ENCODE results near the gene INTS11. TPM values are rescaled to one million over a fixed set of nuclear protein-coding genes. Genes with fewer than 3 reads are reported as not detected.
A peak's percentile ranks its signal among the peaks of the same experiment; 100 is the strongest.

The INTS11 gene
- total RNA-seq, 1 experiment from 2014 or later = 117 TPM

GRCh38 chr1:1321477-1321876 is 3.0 kb downstream of the INTS11 start:
- CTCF ChIA-PET = no interaction called here
- BruUV-seq (replicated peaks) = no TSS peak
- peaks cover 78% of the 10 kb centered on the region for H3K36me3 Mint-ChIP-seq (ENCODE audit: insufficient read depth, unreplicated experiment)

GRCh38 chr1:1320666-1321448 is 3.6 kb downstream of the INTS11 start:
- H3K4me3 Mint-ChIP-seq (ENCODE audit: low read depth, unreplicated experiment) = no peak overlapping the region
- CTCF ChIA-PET = no interaction called here
- no peak for TF ChIP-seq CTCF (IDR thresholded peaks at IDR 0.05; ENCODE audit: unreplicated experiment)
- intact Hi-C loops (cut with micrococcal nuclease; ENCODE audit: unreplicated experiment) = no loop called here
- no TSS peak for BruUV-seq (replicated peaks)
- H3K27me3 Mint-ChIP-seq (ENCODE audit: unreplicated experiment) = no peaks in the 10 kb centered on the region
- peaks cover 27% of the 10 kb centered on the region for H3K4me1 Mint-ChIP-seq (ENCODE audit: low read depth, unreplicated experiment)
- H3K36me3 Mint-ChIP-seq (ENCODE audit: insufficient read depth, unreplicated experiment) = peaks cover 78% of the 10 kb centered on the region
- no peak for DNase-seq
- no peaks in the 10 kb centered on the region for H3K9me3 Mint-ChIP-seq (ENCODE audit: low read depth, unreplicated experiment)
- H3K27ac Mint-ChIP-seq (ENCODE audit: unreplicated experiment) = no peak overlapping the region

More at GRCh38 chr1:1321477-1321876, 3.0 kb downstream of the INTS11 start:
- no peaks in the 10 kb centered on the region for H3K27me3 Mint-ChIP-seq (ENCODE audit: unreplicated experiment)
- TF ChIP-seq CTCF (IDR thresholded peaks at IDR 0.05; ENCODE audit: unreplicated experiment) = no peak
- peaks cover 27% of the 10 kb centered on the region for H3K4me1 Mint-ChIP-seq (ENCODE audit: low read depth, unreplicated experiment)
- intact Hi-C loops (cut with micrococcal nuclease; ENCODE audit: unreplicated experiment) = no loop called here
- no peak overlapping the region for H3K4me3 Mint-ChIP-seq (ENCODE audit: low read depth, unreplicated experiment)
- no peak for DNase-seq
- H3K27ac Mint-ChIP-seq (ENCODE audit: unreplicated experiment) = no peak overlapping the region
- no peaks in the 10 kb centered on the region for H3K9me3 Mint-ChIP-seq (ENCODE audit: low read depth, unreplicated experiment)

DNA sequence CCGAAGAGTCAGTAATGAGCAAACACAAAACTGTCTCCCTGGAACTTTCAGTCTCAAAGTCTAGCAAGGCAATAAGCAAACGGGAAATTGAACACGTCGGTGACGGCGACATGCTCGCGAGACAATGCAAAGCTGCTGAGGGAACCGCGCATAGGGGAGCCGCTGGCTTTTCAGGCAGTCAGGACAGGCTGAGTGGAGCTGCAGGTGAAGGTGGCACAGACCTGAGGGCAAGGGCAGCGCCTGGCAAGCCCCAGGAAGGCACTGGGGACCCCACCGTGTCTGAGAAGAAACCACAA is 4.9 kb downstream of the INTS11 start:
- peaks cover 79% of the 10 kb centered on the region for H3K36me3 Mint-ChIP-seq (ENCODE audit: insufficient read depth, unreplicated experiment)
- H3K27ac Mint-ChIP-seq (ENCODE audit: unreplicated experiment) = peak overlapping the region; percentile 54
- H3K27me3 Mint-ChIP-seq (ENCODE audit: unreplicated experiment) = no peaks in the 10 kb centered on the region
- TF ChIP-seq CTCF (IDR thresholded peaks at IDR 0.05; ENCODE audit: unreplicated experiment) = no peak
- CTCF ChIA-PET = no interaction called here
- H3K4me1 Mint-ChIP-seq (ENCODE audit: low read depth, unreplicated experiment) = peaks cover 27% of the 10 kb centered on the region
- no TSS peak for BruUV-seq (replicated peaks)
- peak overlapping the region; percentile 19 for H3K4me3 Mint-ChIP-seq (ENCODE audit: low read depth, unreplicated experiment)
- no peaks in the 10 kb centered on the region for H3K9me3 Mint-ChIP-seq (ENCODE audit: low read depth, unreplicated experiment)
- intact Hi-C loops (cut with micrococcal nuclease; ENCODE audit: unreplicated experiment) = no loop called here
- DNase-seq = no peak

- intact Hi-C loops (cut with micrococcal nuclease; ENCODE audit: unreplicated experiment) = no loop called here
- TF ChIP-seq CTCF (IDR thresholded peaks at IDR 0.05; ENCODE audit: unreplicated experiment) = no peak
- no TSS peak for BruUV-seq (replicated peaks)
- no peak for DNase-seq
- peak overlapping the region; percentile 19 for H3K4me3 Mint-ChIP-seq (ENCODE audit: low read depth, unreplicated experiment)
- CTCF ChIA-PET = no interaction called here
- H3K27me3 Mint-ChIP-seq (ENCODE audit: unreplicated experiment) = no peaks in the 10 kb centered on the region
- H3K9me3 Mint-ChIP-seq (ENCODE audit: low read depth, unreplicated experiment) = no peaks in the 10 kb centered on the region
- peak overlapping the region; percentile 54 for H3K27ac Mint-ChIP-seq (ENCODE audit: unreplicated experiment)
- H3K4me1 Mint-ChIP-seq (ENCODE audit: low read depth, unreplicated experiment) = peaks cover 27% of the 10 kb centered on the region
- H3K36me3 Mint-ChIP-seq (ENCODE audit: insufficient read depth, unreplicated experiment) = peaks cover 77% of the 10 kb centered on the region
Observed at GRCh38 chr1:1318777-1319645, 5.4 kb downstream of the INTS11 start.
